NCI-H446 treated with DMSO at 0.1 percent for 48 hours (cell line): ENCODE measurements around the gene TUB.

Source experiments
- DNase-seq: peaks from one replicate; lab custom pipeline; 2025; lab: John Stamatoyannopoulos, UW

Gene TUB

DNA sequence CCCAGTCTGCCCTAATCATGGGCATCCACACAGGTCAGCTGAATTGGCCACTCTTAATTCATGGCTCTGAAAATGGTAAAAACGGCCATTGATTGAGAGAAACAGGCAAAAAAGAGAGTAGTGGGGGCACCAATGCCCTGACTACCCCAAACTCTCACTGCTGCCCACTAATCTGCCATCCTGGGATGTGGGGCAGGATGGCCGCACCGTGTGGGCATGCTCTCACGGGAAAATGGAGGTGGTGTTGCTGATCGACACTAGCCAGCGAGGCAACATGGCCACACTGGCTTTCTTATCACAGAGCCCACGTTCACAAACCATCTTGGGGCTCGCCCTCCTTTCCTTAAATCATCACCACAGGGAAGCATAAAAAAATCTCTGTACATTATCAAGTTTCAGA lies 11.2 kb upstream of the TUB start:
- no peak for DNase-seq

DNA sequence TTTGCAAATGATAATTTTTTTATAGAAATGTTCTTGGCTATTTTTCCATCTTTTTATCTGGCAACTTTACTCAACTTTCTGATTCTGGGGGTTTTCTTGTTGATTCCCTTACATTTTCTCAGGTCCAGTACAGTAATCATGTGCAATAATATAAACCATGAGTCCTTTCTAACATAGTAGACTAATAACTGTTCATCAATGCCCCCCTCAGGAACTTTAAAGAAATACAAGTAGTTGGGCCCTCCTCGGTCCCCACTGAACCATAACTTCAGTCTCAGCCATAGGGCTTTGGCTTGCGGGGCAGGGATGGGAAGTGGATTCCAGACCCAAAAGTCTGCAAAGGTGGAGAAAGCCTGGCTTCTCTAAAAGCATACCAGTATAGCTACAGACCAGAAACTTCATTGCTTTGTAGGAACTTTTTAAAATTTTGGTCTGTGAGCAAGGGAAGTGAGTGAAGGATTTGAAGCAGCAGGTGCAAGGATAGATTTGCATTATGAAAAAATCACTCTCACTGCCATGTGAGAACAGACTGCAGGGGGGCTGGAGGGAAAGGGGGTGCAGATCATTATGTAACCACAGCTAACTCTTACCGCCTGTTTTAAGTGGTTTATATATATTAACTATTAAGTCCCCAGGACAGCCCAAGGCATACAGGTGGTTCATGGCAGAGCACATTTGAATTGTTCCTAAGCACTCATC lies 10.4 kb upstream of the TUB start:
- DNase-seq: no peak

DNA sequence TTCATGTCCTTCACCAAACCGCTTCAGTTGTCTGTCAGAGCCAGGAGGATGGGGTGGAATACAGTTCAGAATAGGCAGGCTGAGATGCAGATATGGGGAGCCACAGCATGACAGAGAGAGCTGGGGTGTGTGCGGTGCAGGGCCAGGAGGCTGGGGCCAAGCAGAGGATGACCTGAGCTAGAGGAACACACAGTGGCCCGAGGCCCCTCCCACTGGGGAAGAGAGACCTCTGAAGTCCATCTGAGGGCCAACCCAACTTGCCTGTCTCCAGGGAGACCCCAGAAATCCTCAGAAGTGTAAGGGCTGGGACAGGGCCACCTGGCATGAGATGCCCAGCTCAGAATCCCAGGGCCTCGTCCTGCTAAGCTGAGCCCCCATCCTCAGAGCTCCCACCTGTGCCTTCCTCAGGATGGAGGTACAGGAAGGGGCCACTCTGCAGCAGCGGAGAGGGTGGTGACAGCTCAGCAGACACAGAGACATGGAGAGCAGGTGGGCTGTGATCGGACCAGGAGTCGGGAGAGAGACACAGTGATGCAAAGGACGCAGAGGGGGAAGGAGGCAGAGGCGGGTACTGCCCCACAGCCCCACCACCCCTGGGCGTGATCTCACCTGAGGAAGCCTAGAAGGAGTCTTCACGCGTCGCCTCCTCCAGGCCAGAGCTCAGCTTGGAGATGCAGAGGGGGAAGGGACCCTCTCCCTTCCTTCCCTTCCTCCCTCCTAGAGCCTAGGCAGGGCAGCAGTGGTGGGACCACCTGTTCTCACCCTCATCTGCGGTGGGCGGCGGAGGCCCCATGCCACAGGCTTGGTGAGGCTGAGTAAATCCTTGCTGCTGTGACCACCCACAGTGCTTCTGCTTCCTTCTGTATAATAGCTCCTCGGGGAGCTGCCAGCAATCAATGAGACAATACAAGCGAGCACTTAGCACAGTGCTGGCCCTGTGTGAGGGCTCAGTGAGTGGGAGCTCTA lies 9.1 kb upstream of the TUB start:
- DNase-seq: no peak

DNA sequence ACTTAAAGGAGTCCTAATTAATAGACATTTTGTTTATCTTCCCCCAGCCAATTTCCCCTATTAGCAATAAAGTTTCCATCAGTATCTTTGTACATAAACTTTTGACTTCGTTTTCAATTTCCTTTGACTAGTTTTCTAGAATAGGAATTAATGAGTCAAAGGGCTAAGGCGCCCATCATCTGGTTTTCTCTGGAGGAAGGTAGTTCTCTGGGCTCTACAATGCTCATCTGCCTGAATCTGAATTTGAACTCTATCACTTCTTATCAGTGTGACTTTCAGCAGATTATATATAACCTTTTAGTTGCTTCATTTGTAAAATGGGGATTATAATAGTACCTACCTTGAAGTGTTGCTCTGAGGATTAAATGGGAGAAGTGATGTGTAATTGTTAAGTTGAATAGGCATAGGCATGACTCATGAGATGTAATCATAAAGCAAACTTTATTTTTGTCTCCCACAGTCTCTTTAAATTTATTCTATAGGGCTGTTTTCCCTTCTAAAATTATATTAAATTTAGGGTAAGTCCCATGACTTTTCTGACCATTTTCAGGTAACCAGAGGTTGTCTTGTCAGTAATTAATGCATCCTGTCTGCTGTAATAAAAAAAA lies 5.8 kb upstream of the TUB start:
- no peak for DNase-seq

DNA sequence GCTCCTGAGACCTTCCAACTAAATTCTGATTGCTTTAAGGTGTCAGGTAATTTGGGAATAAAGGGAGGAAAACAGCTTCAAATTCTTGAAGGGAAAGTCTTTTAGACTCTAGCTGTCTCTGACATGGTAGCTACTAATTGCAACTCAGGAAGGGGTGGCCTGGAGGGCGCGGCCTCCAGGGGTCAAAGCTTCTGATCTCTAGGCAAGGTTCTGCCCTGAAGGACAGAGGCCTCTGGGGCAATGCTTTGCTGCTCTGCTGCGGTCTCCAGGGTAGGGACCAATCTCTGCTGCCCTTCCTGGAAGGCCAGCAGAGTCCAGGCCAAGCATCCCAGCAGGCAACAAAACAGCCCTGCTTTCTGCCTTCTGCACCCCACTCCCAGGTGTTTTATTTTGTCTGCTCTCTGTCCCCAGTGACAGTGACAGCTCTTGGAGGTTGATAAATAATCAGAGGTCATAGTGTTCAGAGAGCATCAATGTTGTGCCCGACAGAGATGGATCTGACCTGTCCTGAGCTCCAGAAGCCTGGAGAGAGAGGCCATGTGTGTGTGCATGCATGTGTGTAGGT lies 1.8 kb upstream of the TUB start:
- DNase-seq: no peak

DNA sequence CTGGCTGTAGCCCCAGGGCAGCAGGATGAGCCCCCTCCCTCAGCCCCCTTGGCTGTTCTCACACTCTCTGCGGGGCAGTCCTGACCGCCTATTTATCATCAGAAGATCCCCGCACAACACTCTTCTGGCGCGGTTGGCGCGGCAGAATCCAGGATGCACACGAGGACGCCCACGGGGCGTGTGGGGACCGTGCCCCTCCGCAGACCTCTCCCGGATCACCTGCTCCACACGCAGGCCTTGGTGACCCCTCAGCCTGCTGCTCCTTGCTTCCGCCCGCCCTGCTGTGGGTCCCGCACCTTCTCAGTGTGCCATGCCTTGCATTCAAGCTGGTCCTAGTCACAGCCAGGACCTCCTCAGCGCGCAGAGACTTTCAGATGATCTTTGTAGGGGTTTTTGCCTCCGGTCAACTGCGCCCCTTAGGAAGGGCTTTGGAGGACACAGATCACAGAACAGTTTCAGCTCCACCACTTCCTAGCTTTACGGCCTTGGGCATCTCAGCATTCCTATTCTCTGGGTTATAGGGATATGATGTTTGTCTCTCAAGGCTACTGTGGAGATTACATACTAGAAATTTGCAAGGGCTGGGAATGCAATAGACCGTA lies 841 bp upstream of the TUB start:
- no peak for DNase-seq

DNA sequence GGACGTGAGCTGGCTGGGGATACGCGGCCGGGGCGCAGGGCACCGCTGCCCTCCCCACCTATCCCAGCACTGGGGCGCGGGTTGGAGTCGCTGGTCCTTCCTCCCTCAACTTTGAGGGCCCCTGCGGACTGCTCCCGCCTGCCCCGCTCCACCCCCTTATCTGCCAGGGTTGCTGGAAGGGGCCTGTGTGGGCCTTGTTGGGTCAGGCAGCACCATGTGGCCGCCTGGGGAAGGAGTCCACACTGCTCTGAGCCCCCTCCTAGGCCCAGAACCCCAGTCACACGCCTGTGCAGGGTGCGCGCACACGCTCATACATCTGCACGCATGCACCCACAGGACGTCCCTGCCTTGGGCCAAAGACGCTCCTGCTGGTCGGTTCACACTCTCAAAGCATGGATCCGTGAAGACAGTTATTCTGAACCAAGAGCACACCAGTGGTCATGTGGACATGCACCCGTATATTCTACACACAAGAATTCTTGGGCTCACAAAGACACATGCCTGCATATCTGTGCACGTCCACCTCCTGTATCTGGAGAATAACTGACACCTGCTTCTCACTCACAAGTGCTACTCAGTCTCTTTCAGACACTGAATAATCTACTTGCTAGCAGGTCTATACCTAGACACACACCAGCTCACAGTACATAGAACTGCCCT lies 710 bp downstream of the TUB start:
- DNase-seq: no peak

DNA sequence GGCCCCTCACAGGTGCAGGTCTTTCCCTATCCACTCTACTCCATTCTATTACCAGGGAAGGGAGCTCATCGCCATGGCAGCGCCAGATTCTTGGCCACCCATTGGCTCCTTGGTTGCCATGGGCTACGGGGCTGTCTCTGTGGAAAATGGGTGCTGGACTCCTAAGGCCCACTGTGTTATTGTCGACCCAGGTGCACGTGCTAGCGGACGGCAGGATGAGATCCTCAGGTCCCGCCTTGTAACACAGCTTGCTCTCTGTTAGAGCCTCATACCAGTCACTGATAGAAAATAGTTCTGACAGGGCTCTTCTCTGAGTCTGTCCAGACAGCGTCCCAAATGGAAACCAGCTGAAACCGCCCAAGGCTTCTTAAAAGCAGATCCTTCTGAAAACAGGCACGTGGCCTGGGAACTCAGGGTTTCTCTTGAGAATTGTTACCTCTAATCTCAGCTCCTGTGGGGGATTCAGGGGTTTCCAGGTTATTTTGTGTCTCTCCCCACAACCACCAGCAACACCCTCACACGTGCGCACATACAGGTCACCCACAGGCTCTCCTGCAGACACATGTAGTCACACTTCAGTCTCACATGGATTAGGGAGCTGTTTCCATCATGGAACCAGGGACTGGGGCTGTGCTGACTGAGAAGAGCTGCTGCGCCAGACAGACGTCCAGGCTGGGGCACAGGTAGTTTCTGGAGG lies 1.5 kb downstream of the TUB start:
- peak; percentile 32 for DNase-seq

DNA sequence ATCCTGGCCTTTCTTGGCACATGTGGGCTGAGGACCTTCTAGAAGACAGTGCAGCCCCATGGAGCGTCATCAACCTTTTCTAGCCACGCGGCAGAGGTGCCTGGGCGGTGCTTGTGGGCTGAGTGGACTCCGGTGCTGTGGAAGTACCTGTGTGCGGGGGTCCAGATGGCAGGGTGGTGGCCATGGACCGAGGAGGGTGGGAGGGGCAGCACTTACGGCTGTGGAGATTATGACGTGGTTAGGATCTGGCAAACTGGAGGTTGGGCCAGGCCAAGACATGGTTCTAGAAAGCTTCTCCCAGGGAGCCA lies 2.0 kb downstream of the TUB start:
- no peak for DNase-seq

DNA sequence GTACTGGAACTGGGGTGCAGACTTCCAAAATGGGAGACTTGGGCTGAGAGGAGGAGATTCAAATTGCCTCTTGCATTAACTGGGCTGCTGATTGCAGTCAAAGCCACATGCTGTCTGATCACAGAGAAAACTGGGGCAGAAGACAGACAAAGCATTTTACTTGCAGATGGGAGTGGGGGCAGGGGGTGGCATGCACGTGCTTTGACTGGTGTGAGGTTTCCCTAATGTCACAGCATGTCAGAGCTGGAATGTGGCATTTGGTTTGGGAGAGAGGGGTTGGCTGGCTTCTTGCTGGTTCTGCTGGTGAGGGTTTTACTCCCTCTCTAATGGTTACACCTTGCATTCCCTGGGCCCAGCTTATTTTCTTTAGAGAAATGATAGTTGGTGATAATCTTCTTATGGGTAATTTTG lies 2.9 kb downstream of the TUB start:
- no peak for DNase-seq

DNA sequence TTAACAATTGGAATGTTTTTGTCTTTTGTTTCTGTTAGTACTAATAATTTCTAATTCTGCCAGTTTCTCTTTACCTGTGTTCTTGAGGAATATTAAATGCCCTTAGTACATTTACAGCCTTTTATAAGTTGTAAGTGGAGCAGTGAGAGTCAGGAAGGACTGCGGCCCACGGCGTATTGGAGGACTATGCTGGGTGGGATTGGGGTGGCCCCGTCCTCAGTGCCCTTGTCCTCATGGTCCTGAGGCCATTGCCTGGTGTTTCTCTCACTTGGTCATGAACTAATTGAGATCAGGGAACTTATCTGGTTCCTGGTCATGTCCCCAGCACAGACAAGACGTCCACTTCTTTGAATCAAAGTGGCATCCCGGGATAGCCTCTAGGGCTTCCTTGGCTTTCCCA lies 3.3 kb downstream of the TUB start:
- no peak for DNase-seq

DNA sequence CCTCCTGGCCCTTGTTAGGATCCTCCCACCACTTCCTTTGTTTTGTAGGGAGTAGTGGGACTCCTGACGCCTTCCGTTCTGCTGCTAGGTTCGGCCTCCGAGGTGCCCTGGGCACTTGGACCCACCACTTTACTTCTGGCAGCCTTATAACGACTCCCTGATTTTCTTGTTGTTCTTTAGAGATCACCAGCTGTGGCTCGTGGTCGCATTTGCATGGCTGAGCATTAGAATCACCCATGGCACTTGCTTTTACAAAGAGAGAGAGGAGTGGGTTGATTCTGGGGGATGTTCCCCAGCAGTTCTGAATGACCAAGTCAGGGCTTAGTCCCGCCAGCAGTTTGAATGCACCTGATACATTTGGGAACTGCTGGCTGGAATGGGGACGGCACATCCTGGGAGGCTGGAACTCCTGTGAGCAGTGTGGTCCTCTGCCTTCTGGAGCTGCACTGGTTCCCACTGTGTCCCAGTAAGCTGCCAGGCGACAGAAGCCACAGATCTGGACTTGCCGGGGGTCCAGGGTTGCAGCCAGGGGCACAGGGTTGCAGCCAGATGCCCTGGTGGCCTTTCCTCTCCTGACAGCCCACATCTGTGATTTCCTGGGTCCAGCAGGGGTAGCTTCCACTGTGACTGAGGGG lies 4.1 kb downstream of the TUB start:
- no peak for DNase-seq

DNA sequence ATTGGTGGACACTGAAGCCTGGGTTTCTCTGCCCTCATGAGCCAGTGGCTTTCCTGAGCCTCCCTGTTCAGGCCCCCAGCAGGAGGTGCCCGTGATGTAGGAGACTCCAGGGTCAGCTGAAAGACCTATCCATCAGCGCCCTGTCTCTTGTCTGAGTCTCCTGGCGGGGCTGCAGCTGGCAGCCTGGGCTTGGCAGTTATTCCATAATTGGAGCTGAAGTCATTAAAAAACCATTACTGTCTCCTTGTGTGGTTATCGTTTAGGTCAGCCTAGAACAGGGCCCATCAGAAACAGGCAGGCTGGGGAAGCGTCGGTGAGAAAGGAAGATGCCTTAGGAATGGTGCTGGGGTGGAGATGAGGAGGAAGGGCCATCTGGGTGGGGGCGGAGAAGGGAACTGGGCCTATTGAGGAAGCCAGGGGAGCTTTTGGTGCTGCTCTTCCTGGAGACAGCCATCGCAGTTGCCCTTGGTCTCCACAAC lies 5.0 kb downstream of the TUB start:
- DNase-seq: peak; percentile 81

DNA sequence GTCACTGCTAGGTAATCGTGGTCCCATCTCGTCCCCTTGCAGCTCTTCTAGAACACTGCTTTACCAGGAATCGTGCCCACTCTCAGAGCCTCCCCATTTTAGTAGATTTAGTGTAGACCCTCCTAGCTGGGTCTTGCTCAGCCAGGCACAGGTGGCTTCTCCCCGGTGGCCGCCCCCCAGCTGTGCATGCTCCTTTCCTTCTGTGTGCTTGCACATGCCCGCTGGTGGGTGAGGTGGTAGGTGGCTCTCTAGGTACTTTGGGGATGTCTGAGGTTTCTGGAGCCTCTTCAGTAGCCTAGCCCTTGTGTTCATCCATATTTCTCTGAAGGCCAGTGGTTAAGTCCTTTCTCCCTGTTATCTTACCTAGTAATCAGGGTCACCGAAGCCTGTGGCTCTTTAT lies 5.6 kb downstream of the TUB start:
- DNase-seq: no peak

DNA sequence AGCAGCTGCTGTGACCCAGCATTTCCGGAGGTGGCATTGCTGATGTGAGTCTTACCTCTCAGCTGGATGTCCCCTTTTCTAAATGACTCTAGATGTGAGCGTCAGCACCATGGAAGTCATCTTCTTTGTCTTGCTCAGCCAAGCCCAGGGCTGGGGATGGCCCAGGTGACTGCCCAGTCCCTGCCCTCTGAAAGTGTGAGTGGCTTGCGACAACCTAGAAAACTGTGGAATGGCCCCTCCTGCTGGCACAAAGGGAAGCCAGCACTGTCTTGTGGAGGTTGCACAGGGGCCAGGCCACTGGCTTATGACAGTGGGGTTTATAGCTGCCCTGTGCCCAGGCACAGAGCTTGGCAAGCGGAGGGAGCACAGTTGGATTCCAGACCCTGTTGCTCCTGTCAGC lies 6.2 kb downstream of the TUB start:
- DNase-seq: no peak

DNA sequence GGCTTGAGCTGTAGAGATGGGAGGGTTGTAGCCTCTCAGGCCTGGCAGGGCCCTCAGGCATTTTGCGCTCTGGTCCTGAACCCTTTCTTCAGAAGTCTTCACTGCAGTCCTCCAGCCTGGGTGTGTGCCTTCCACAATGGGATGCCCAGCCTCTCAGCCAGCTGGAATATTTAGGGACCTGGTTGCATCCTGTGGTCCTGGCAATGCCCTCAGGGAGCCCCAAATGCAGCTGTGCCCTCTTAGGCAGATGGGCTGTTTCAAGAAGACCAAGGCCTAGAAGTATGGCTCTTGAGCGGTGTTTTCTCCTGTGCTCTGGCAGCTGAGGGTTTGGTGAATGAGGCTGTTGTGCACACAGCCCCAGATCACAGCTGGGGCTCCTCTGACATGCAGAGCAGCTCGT lies 6.7 kb downstream of the TUB start:
- DNase-seq: no peak

DNA sequence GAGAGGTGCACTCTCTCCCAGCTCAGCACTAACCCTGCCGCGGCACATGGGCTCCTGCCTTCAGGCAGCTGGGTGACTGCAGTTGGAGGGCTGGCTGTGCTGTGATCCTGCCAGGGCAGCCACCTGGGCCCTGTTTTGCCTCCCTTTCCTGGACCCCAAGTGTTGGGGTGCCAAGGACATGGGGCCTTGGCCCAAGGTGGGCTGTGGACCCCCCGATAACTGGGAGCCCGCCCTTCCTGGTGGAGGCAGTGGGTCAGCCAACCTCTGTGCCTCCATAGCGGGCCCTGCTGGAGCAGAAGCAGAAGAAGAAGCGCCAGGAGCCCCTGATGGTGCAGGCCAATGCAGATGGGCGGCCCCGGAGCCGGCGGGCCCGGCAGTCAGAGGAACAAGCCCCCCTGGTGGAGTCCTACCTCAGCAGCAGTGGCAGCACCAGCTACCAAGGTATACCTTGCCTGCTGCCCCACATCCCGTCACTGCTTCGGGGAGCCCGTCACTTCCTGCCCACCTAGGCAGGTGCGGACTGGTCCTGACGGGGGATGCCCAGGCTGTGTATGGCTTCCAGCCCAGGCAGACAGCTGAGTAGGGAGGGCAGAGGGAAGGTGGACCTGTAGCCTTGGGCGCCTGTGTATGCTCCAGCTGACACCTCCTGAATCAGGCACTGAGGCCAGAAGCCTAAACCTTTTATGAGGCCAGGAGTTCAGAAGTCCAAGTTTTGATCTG lies 8.9 kb downstream of the TUB start:
- no peak for DNase-seq

DNA sequence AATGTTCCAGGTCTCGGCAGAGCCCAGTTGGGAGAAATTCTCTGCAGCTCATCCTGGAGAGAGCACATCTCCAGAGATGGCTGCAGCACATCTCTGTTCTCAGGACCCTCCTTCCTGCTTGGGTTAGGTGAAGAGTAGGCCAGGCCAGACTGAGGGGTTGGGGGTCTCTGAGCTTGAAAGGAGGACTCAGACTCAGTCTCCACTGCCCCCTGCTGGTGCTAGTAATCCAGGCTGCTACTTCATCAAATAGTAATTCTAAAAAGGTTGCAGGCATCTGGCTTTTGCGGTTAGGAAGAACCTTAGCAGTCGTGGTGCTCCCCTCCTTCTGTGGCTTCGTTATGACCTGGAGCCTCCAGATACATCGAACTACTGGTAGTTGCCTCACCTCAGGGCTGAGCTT lies 9.7 kb downstream of the TUB start:
- no peak for DNase-seq

DNA sequence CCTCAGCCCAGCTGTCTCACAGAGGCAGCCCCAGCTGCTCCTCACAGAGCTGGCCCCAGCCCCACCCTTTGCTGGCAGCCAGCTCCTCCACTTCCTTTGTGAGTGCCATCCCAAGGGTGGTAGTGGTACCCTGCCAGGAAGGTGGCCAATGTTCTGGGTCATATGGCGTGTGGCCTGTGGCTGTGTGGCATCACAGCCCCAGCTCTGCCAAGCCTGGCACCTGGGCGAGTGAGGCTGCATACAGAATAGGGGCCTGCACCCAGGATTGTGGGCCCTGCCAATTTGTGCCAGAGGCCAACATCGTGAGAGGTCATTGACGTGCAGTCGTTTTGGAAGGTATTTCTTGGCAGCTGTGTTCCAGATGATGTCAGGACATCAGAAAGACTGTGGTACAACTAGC lies 10.7 kb downstream of the TUB start:
- no peak for DNase-seq
